Stimulated activated CD4-positive, alpha-beta T cell treated with anti-CD3 and anti-CD28 coated beads, Interleukin-15, amount 100 ng/mL, for 24 hours (primary cell): ENCODE measurements around the gene STON2.

Experiments used
- DNase-seq: peaks from one replicate; pipeline ENCODE4 v3.0.0-alpha.2; 2020

Gene STON2

GRCh38 chr14:81329640-81330381 is 70.3 kb downstream of the STON2 start:
- DNase-seq, result no peak

GRCh38 chr14:81326451-81326850 is 73.7 kb downstream of the STON2 start:
- no peak for DNase-seq

- DNase-seq, result no peak
Observed at GRCh38 chr14:81324011-81324410, 76.1 kb downstream of the STON2 start.

GRCh38 chr14:81323093-81323492 is 77.0 kb downstream of the STON2 start:
- no peak for DNase-seq

- DNase-seq, result no peak
Observed at GRCh38 chr14:81319946-81320345, 80.2 kb downstream of the STON2 start.

- DNase-seq, result no peak
Observed at GRCh38 chr14:81319314-81319713, 80.8 kb downstream of the STON2 start.

GRCh38 chr14:81315341-81315740 is 84.8 kb downstream of the STON2 start:
- DNase-seq, result no peak

- no peak for DNase-seq
Observed at GRCh38 chr14:81314443-81315175, 85.5 kb downstream of the STON2 start.

GRCh38 chr14:81313775-81314429 is 86.2 kb downstream of the STON2 start:
- no peak for DNase-seq

GRCh38 chr14:81313200-81313599 is 86.9 kb downstream of the STON2 start:
- DNase-seq, result no peak

- DNase-seq, result no peak
Observed at GRCh38 chr14:81312289-81312876, 87.7 kb downstream of the STON2 start.

GRCh38 chr14:81311778-81312177 is 88.3 kb downstream of the STON2 start:
- no peak for DNase-seq

GRCh38 chr14:81311141-81311540 is 89.0 kb downstream of the STON2 start:
- no peak for DNase-seq

- DNase-seq, result no peak
Observed at GRCh38 chr14:81310606-81311005, 89.5 kb downstream of the STON2 start.

- no peak for DNase-seq
Observed at GRCh38 chr14:81309511-81309910, 90.6 kb downstream of the STON2 start.

- DNase-seq, result no peak
Observed at GRCh38 chr14:81305743-81306142, 94.4 kb downstream of the STON2 start.

- DNase-seq, result no peak
Observed at GRCh38 chr14:81305065-81305464, 95.1 kb downstream of the STON2 start.

- peak; percentile 52 for DNase-seq
Observed at GRCh38 chr14:81303258-81303935, 96.7 kb downstream of the STON2 start.

- peak; percentile 2 for DNase-seq
Observed at GRCh38 chr14:81302638-81303037, 97.5 kb downstream of the STON2 start.

GRCh38 chr14:81301813-81302212 is 98.3 kb downstream of the STON2 start:
- DNase-seq, result no peak

- DNase-seq, result no peak
Observed at GRCh38 chr14:81301371-81301770, 98.8 kb downstream of the STON2 start.

GRCh38 chr14:81298911-81299310 is 101.2 kb downstream of the STON2 start:
- DNase-seq, result no peak

GRCh38 chr14:81298122-81298521 is 102.0 kb downstream of the STON2 start:
- no peak for DNase-seq
